SK-N-SH (cell line): ENCODE results near the gene NFKBIE. TPM values are rescaled to one million over a fixed set of nuclear protein-coding genes. Genes with fewer than 3 reads are reported as not detected.

Experiments
- CTCF ChIA-PET: fragments of 300-600, 350-600 bp; formaldehyde crosslinking; extraction: SDS; loops from one replicate; lab custom pipeline; 2021; lab: Yijun Ruan, JAX
- POLR2A ChIA-PET: fragments of 350-600 bp; sonication (Branson Sonifier 250); formaldehyde crosslinking; extraction: SDS; loops from one replicate; lab custom pipeline; 2020; ENCODE audit warnings: antibody characterized with exemption, inconsistent platforms; lab: Yijun Ruan, JAX
- DNase-seq: peaks from one replicate; pipeline ENCODE4 v3.0.0; 2012
- H2AFZ ChIP-seq: fragments of 200-600 bp; sonication (generic); 2 replicates; pipeline ENCODE4 v1.8.1; 2016; ENCODE audit warnings: antibody characterized with exemption, mild to moderate bottlenecking, low read depth
- H3F3A ChIP-seq: fragments of 200-600 bp; sonication (generic); replicated peaks from 2 replicates; pipeline ENCODE3; 2016; ENCODE audit warnings: antibody characterized with exemption, mild to moderate bottlenecking; ENCODE audit not compliant: insufficient read depth
- H3K27ac ChIP-seq, 2 experiments: fragments of 200-500 bp in 1 of 2; fragments of 200-600 bp in 1 of 2; sonication (Bioruptor generic) in 1 of 2; sonication (generic), shearing (Covaris generic) in 1 of 2; 2 replicates each; pipeline versions ENCODE4 v1.5.1 to v1.6.1; 2014 to 2016; ENCODE audit warnings: low read depth in 2 of 2, inconsistent platforms in 1 of 2, low read length in 1 of 2, mild to moderate bottlenecking in 1 of 2, mixed read lengths in 1 of 2
- H3K27me3 ChIP-seq: fragments of 200-600 bp; sonication (generic), shearing (Covaris generic); 2 replicates; pipeline ENCODE4 v1.6.1; 2016; ENCODE audit warnings: mixed run types; ENCODE audit not compliant: insufficient read depth
- H3K36me3 ChIP-seq, 2 experiments: fragments of 200-500 bp in 1 of 2; fragments of 200-600 bp in 1 of 2; sonication (Bioruptor generic) in 1 of 2; sonication (generic) in 1 of 2; replicated peaks in 1 of 2; 2 replicates each; pipeline versions ENCODE3 to v1.5.1; 2014 to 2016; ENCODE audit warnings: low read length in 1 of 2, mild to moderate bottlenecking in 1 of 2; ENCODE audit not compliant: insufficient read depth in 2 of 2, control insufficient read depth in 1 of 2
- H3K4me1 ChIP-seq, 2 experiments: fragments of 200-500 bp in 1 of 2; fragments of 200-600 bp in 1 of 2; sonication (Bioruptor generic) in 1 of 2; sonication (generic), shearing (Covaris generic) in 1 of 2; 2 replicates each; pipeline versions ENCODE4 v1.5.1 to v1.6.1; 2014 to 2016; ENCODE audit warnings: low read depth in 1 of 2, low read length in 1 of 2, mixed run types in 1 of 2; ENCODE audit not compliant: insufficient read depth in 2 of 2, control insufficient read depth in 1 of 2
- H3K4me2 ChIP-seq: fragments of 200-600 bp; sonication (generic), shearing (Covaris generic); 2 replicates; pipeline ENCODE4 v1.6.1; 2017; ENCODE audit warnings: mixed run types
- H3K4me3 ChIP-seq, 2 experiments: fragments of 200-500 bp in 1 of 2; fragments of 200-600 bp in 1 of 2; sonication (Bioruptor generic) in 1 of 2; sonication (generic), shearing (Covaris generic) in 1 of 2; 2 replicates each; pipeline versions ENCODE4 v1.5.1 to v1.8.1; 2014 to 2016; ENCODE audit warnings: low read depth in 2 of 2, inconsistent platforms in 1 of 2, low read length in 1 of 2, mild to moderate bottlenecking in 1 of 2, mixed read lengths in 1 of 2, moderate library complexity in 1 of 2
- H3K79me2 ChIP-seq: fragments of 200-600 bp; sonication (generic); 2 replicates; pipeline ENCODE4 v1.8.1; 2017; ENCODE audit warnings: mild to moderate bottlenecking; ENCODE audit not compliant: insufficient read depth
- H3K9ac ChIP-seq: fragments of 200-600 bp; sonication (generic); 2 replicates; pipeline ENCODE4 v1.6.1; 2017; ENCODE audit warnings: mixed run types
- H3K9me2 ChIP-seq: fragments of 200-600 bp; sonication (generic); 2 replicates; pipeline ENCODE4 v1.6.1; 2017; ENCODE audit warnings: mixed run types
- H3K9me3 ChIP-seq: fragments of 200-600 bp; sonication (generic); 2 replicates; pipeline ENCODE4 v1.6.1; 2017; ENCODE audit warnings: mixed run types, mild to moderate bottlenecking, moderate library complexity
- H4K20me1 ChIP-seq: fragments of 200-600 bp; sonication (generic); 2 replicates; pipeline ENCODE4 v1.6.1; 2017; ENCODE audit warnings: mild to moderate bottlenecking, mixed run types; ENCODE audit not compliant: insufficient read depth
- ELF1 ChIP-seq: IDR thresholded peaks from 2 replicates; pipeline ENCODE4 v1.4.0; 2012
- FOXM1 ChIP-seq: IDR thresholded peaks from 2 replicates; pipeline ENCODE4 v1.4.0; 2012; ENCODE audit warnings: low read depth, mild to moderate bottlenecking
- GABPA ChIP-seq: IDR thresholded peaks from 2 replicates; pipeline ENCODE4 v1.4.0; 2012; ENCODE audit warnings: low read depth, mild to moderate bottlenecking
- GATA2 ChIP-seq: sonication (generic); formaldehyde crosslinking; IDR thresholded peaks from 2 replicates; pipeline ENCODE4 v1.5.0; 2020; ENCODE audit warnings: mild to moderate bottlenecking, missing genetic modification reagents
- IRF3 ChIP-seq: fragments of 150-350 bp; IDR thresholded peaks from 2 replicates; pipeline ENCODE4 v1.6.1; 2016; ENCODE audit warnings: mild to moderate bottlenecking, low read depth, low read length
- MXI1 ChIP-seq: IDR thresholded peaks from 2 replicates; pipeline ENCODE4 v1.6.1; 2012; ENCODE audit warnings: mild to moderate bottlenecking, low read depth, low read length, improper control_type of control experiment
- NFIC ChIP-seq: IDR thresholded peaks from 2 replicates; pipeline ENCODE4 v1.4.0; 2012; ENCODE audit warnings: borderline replicate concordance
- NRF1 ChIP-seq: IDR thresholded peaks from 2 replicates; pipeline ENCODE4 v1.6.1; 2012; ENCODE audit warnings: low read depth, mild to moderate bottlenecking, low read length
- POLR2AphosphoS5 ChIP-seq: IDR thresholded peaks from 2 replicates; pipeline ENCODE4 v1.6.1; 2012; ENCODE audit warnings: low read depth, low read length
- RCOR1 ChIP-seq: fragments of 150-350 bp; IDR thresholded peaks from 2 replicates; pipeline ENCODE4 v1.6.1; 2017; ENCODE audit warnings: antibody characterized with exemption, low read length
- RFX5 ChIP-seq: IDR thresholded peaks from 2 replicates; pipeline ENCODE4 v1.6.1; 2012; ENCODE audit warnings: mild to moderate bottlenecking, improper control_type of control experiment, low read length
- SMC3 ChIP-seq: IDR thresholded peaks from 2 replicates; pipeline ENCODE4 v1.6.1; 2012; ENCODE audit warnings: low read depth, low read length, improper control_type of control experiment
- TAF1 ChIP-seq: IDR thresholded peaks from 2 replicates; pipeline ENCODE4 v1.6.1; 2012; ENCODE audit warnings: low read depth, mild to moderate bottlenecking, low read length, moderate library complexity, borderline replicate concordance
- ZBTB33 ChIP-seq: IDR thresholded peaks from 2 replicates; pipeline ENCODE4 v1.4.0; 2012; ENCODE audit warnings: low read depth, borderline replicate concordance
- WGBS: methylation state at CpG from one replicate; pipeline ENCODE4 v1.1.6; 2017; ENCODE audit warnings: low lambda C conversion rate; 5-methylcytosine and 5-hydroxymethylcytosine counted together
- polyA plus RNA-seq, 3 experiments: library from polyadenylated mRNA; depleted of rRNA; stranded (reverse); fragments of >200 nt; gene quantifications; 2 replicates each; pipeline ENCODE4 v1.2.3, GENCODE V29; 2012
- TF ChIP-seq, protein P1 (sequence below): fragments of 150-350 bp; IDR thresholded peaks from 2 replicates; pipeline ENCODE4 v1.6.1; 2017; ENCODE audit warnings: antibody characterized with exemption, low read length, low read depth, borderline replicate concordance
- TF ChIP-seq, protein P2 (sequence below): IDR thresholded peaks from 2 replicates; pipeline ENCODE4; 2012

The NFKBIE gene
- polyA plus RNA-seq, 1 of the 3 experiments (the other 2 are of a cell fraction), result 5.8 TPM

GRCh38 chr6:44301782-44302564 is 36.6 kb upstream of the NFKBIE start:
- TF ChIP-seq SMC3 (no peak), GATA2 (CRISPR knock-in tag) (no peak), ZBTB33 (no peak)
- peaks cover 0 to 10% of the 10 kb centered on the region in 2 experiments; a peak in 1 of 4 replicates for H3K4me1 ChIP-seq
- H3K27me3 ChIP-seq, result peaks cover 3% of the 10 kb centered on the region; the same call in 1 of the 2 replicates
- H3F3A ChIP-seq, result no peaks in the 10 kb centered on the region
- no peaks in the 10 kb centered on the region for H4K20me1 ChIP-seq
- H3K9ac ChIP-seq, result no peak overlapping the region
- no peak overlapping the region for H3K4me2 ChIP-seq
- no peaks in the 10 kb centered on the region for H3K9me2 ChIP-seq
- H2AFZ ChIP-seq, result no peak overlapping the region
- CTCF ChIA-PET, result interaction anchor here (0.7 to 16.5 kb wide), 6 partner anchors 11 to 80 kb away, joined by 3 to 238 read pairs (median 4); partner anchors contain the start of genes AARS2, NFKBIE, SLC35B2 and TMEM151B
- H3K9me3 ChIP-seq, result no peaks in the 10 kb centered on the region
- H3K79me2 ChIP-seq, result no peaks in the 10 kb centered on the region
- H3K4me3 ChIP-seq, result no peak overlapping the region
- no peak overlapping the region for H3K27ac ChIP-seq
- WGBS, result 76% methylated on average over 4 of the region's 14 CpGs
- peaks cover 5 to 43% of the 10 kb centered on the region in 2 experiments for H3K36me3 ChIP-seq
- no peak for DNase-seq
- POLR2A ChIA-PET, result interaction anchor here (0.6 kb wide), 1 partner anchor 48 kb away, joined by 4 read pairs; no protein-coding TSS in a partner anchor

- DNase-seq, result no peak
- 100% methylated on average over 1 of the region's 8 CpGs for WGBS
- Histone ChIP-seq H3K4me1 (peaks cover 0 to 15% of the 10 kb centered on the region in 2 experiments; a peak in 1 of 4 replicates), H3K36me3 (peaks cover 5 to 41% of the 10 kb centered on the region in 2 experiments), H3K4me3 (no peak overlapping the region), H3K27ac (no peak overlapping the region), H3F3A (no peaks in the 10 kb centered on the region), H4K20me1 (no peaks in the 10 kb centered on the region), H2AFZ (no peak overlapping the region), H3K27me3 (peaks cover 11% of the 10 kb centered on the region; the same call in 1 of the 2 replicates), H3K9ac (no peak overlapping the region), H3K9me3 (no peaks in the 10 kb centered on the region), H3K79me2 (no peaks in the 10 kb centered on the region), H3K4me2 (no peak overlapping the region), H3K9me2 (no peaks in the 10 kb centered on the region)
- ChIA-PET CTCF (interaction anchor here (0.7 to 16.5 kb wide), 5 partner anchors 12 to 80 kb away, joined by 3 to 238 read pairs (median 4); partner anchors contain the start of genes AARS2, NFKBIE and TMEM151B), POLR2A (no interaction called here)
- no peak for TF ChIP-seq FOXM1
- TF ChIP-seq GABPA, result no peak
- TF ChIP-seq NRF1, result no peak
- TF ChIP-seq TAF1, result no peak
- TF ChIP-seq IRF3, result no peak
- TF ChIP-seq, protein P1, sequence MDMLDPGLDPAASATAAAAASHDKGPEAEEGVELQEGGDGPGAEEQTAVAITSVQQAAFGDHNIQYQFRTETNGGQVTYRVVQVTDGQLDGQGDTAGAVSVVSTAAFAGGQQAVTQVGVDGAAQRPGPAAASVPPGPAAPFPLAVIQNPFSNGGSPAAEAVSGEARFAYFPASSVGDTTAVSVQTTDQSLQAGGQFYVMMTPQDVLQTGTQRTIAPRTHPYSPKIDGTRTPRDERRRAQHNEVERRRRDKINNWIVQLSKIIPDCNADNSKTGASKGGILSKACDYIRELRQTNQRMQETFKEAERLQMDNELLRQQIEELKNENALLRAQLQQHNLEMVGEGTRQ, result no peak
- no peak for TF ChIP-seq MXI1
- no peak for TF ChIP-seq POLR2AphosphoS5
- TF ChIP-seq NFIC, result no peak
- no peak for TF ChIP-seq RCOR1
- no peak for TF ChIP-seq RFX5
- TF ChIP-seq, protein P2, sequence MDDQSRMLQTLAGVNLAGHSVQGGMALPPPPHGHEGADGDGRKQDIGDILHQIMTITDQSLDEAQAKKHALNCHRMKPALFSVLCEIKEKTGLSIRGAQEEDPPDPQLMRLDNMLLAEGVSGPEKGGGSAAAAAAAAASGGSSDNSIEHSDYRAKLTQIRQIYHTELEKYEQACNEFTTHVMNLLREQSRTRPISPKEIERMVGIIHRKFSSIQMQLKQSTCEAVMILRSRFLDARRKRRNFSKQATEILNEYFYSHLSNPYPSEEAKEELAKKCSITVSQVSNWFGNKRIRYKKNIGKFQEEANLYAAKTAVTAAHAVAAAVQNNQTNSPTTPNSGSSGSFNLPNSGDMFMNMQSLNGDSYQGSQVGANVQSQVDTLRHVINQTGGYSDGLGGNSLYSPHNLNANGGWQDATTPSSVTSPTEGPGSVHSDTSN, result no peak
- no peak for TF ChIP-seq ELF1
These were observed 35.8 kb upstream of the NFKBIE start for GRCh38 chr6:44301106-44301505.
